G401 (cell line): ENCODE measurements around the gene CHAF1A. TPM values are rescaled to one million over a fixed set of nuclear protein-coding genes. Genes with fewer than 3 reads are reported as not detected.

Experiments used
- DNase-seq: peaks from one replicate; pipeline ENCODE4 v3.0.0-alpha.2; 2015; ENCODE audit warnings: low spot score
- in situ Hi-C: cut with HindIII; loops from 2 replicates; pipeline ENCODE4 v1.10.0; 2016; ENCODE audit warnings: low sequenced_read_pairs, mixed read lengths
- total RNA-seq: library from RNA; depleted of rRNA; stranded (reverse); fragments of >200 nt; shearing (Covaris generic); gene quantifications from 2 replicates; pipeline ENCODE4 v1.2.3, GENCODE V29; 2014

CHAF1A gene
- total RNA-seq, 1 experiment from 2014 or later = 46.0 TPM

DNA sequence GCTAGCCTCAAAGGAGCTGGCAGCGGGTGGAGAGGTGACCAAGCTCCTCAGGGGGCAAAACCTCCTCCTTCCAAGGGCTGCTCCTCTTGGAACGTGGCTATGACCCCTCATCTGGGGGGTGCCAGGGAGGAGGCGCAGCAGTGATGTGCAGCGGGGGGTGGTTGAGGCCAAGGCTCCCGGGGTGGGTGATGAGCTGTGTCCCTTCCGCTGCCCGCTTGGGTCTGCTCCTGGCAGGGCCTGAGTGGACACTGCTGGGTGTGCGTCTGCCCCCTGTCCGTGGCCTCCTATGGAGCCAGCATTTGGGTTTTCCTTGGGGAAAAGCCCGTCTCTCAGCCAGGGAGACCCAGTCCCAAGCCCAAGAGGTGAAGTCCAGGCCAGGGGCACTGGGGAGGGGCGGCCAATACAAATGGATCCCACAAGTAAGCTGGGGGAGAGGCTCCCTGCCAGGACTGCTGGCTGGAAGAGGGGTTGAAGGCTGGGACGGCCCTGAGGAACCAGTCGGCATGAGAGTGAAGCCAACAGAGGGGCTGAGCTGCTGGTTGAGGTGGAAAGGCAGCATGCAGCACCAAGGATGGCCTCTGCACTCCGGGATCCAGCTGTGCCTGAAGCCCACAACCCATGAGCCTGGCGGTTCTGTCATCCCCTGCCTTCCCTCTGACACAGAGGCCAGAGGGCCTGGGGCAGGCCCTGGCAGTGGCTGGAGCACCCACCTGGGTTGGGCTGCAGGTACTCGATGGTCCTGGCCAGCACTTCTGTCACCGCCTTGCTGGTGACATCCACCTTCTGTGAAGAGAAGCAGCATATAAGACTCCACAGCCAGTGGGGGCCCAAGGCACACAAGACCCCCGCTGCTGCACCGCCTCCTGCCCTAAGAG, 36.4 kb upstream of the CHAF1A start:
- in situ Hi-C loops = no loop called here
- peak; percentile 0 for DNase-seq

DNA sequence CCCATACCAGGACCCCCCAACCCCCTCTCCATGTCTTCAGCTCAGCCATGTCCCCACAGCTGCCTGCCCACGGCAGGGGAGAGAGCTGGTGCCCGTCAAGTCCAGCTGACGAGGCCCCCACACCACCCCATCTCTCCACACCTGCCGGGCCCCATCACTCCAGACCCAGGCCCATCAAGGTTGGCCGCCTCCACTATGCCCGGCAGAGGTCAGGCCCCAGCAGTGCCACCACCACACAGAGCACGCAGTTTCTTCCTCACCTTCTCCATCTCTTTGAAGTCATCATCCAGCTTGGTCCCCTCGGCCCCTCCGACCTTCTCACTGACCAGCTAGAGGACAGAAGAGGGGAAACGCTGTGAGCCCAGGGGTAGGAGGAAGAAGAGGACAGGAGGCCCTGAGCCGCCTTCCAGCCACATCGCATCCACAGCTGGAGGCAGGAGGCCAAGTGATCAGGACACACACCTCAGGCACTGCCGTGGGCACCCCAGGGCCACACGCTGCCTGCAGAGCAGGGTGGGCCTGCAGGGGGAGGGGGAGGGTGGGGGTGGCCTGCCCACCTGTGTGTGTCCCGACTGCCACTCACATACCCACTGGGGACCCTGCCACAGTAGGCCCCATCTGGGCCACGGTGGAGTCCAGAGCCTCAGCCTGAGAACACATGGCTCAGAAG, 35.6 kb upstream of the CHAF1A start:
- no peak for DNase-seq
- in situ Hi-C loops = no loop called here

DNA sequence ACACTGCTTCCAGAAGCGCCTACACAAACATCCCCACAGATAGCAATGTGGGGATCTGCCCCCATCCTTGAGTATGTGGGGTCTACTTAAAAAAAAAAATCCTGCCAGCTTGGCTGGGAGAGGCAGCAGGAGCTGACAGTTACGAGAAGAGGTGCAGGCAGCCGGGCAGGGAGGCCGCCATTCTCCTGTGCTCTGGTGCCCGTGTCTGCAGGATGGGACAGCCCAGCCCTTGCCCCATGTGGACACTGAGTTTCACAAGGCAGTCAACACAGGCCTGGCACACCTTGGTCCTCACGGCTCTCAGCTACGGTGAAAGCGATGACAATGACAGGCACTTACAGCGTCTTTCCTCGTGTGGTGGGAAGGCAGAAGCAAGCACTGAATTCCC, 35.1 kb upstream of the CHAF1A start:
- DNase-seq = no peak
- in situ Hi-C loops = no loop called here

DNA sequence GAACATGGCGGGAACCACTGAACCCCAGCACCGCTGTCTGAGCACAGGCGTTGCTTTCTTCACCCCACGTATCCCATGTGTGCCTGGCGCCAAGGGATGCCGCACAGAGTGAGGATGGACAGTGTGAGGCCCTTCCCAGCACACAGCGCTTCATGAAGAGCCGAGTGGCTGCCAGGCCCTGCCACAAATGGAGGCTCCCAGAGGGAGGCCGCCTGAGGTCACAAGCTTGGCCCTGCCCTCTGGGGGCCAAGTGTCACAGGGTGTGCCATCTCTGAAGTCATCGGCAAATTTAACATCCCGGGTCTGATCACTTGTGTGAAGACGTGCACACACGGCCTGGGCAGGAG, 34.7 kb upstream of the CHAF1A start:
- in situ Hi-C loops = no loop called here
- peak; percentile 5 for DNase-seq

DNA sequence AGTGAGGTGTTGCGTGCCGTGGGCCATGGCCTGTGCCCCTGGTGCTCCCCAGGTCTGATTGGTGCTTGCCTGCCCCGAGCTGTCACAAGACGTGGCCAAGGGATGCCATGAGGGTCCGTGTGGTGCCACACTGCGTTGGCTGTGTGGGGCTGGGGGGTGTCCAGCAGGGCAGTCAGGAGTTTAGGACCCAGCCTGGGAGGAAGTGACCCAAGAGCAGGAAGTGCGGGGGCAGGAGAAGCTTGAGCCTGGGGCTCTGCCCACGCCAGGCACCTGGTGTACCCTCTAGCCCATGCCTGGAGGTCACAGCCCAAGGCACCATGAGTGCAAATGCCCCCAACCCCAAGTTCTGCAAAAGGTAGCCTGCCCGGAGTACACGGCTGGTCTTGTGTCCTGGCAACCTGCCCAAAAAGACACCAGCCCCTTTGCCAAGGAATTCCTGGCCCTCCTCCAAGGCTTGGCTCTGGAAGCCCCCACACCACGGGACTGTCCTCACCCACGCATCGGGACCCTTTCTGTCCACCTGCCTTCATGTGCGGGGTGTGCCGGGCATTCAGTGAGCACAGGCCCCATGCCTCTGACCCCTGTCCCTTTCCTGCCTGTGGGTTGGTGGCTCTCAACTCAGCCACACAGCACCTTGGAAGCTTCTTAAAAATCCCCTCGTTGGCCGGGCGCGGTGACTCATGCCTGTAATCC, 34.2 kb upstream of the CHAF1A start:
- in situ Hi-C loops = no loop called here
- no peak for DNase-seq

DNA sequence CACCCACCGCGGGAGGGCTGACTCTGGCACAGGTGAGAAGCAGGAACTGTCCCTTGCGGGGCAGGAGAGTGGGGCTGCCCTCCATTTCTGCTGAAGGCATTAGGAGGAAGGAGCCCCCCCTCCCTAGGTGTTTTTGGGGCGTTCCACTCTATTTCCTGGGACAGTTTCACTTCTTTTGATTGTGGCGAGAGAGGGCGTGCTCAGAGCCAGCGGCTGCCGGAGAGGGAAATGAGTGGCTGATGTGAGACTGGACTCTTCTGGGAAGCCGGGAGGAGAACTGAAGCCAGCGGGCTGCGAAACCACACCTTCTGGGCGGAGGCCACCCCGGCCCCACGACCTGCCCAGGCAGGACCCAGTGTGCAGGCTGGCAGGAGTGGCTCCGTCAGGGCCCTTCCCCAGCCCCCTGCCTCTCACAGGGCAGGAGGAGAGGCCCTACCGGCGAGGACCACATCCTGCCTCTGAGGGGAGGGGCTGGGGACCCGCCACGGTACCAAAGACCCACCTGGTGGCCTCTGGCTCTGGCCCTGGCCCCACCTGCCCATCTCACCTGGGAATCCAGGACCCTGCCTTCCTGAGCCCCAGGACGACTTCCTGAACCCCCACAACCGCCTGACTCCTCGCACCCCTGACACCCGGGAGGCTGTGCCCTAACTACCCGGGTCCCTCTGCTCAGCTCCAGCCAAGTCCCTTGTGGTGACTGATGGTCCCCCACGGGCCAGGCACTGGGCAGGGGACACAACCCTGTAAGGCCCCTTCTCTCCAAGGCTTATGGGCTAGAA, 33.1 kb upstream of the CHAF1A start:
- in situ Hi-C loops = no loop called here
- DNase-seq = peak; percentile 10

DNA sequence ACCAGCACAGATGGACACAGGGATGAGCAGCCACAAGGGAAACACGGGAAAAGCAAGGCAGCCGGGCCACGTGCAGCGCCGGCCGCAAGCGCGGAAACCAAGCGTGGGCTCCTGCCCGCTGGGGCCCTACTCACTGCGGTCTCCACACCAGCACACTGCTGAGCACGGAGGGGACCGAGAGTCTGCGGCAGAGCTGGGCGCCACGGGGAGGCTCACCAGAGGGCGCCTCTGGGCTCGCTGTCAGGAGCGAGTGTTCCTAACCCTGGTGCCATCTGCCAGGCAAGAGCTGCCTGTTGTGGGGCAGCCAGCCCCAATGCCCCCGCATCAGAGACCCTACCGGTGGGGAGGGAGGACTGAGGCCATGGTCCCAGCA, 32.6 kb upstream of the CHAF1A start:
- peak; percentile 64 for DNase-seq
- in situ Hi-C loops = no loop called here

DNA sequence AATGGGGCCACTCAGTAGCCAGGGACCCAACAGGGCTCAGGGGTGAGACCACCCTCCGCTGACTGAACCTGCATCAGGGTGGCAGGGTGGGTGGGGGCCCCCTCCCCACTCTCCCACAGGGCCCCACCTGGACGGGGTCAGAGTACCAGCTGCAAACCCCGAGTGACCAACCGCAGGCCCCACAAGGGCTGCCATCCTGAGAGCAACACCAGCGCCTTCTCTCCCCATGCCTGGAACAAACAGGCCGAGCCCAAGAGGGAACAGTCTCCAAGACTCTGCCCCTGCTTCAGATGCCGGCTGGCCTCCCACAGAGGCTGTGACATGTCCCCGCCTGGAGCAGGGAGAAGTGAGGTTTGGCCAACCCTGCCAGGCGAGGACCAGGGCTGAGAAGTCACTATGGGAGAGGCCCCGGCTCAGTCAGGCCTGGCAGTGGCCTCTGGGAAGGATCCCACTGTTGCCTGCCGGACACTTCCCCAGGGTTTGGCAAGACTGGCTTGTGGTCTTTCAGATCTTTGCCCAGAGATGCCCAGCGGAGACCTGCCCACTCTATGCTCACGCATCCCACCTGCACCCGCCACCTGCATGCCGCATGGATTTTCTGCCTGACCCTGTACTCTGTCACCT, 31.9 kb upstream of the CHAF1A start:
- in situ Hi-C loops = no loop called here
- no peak for DNase-seq

DNA sequence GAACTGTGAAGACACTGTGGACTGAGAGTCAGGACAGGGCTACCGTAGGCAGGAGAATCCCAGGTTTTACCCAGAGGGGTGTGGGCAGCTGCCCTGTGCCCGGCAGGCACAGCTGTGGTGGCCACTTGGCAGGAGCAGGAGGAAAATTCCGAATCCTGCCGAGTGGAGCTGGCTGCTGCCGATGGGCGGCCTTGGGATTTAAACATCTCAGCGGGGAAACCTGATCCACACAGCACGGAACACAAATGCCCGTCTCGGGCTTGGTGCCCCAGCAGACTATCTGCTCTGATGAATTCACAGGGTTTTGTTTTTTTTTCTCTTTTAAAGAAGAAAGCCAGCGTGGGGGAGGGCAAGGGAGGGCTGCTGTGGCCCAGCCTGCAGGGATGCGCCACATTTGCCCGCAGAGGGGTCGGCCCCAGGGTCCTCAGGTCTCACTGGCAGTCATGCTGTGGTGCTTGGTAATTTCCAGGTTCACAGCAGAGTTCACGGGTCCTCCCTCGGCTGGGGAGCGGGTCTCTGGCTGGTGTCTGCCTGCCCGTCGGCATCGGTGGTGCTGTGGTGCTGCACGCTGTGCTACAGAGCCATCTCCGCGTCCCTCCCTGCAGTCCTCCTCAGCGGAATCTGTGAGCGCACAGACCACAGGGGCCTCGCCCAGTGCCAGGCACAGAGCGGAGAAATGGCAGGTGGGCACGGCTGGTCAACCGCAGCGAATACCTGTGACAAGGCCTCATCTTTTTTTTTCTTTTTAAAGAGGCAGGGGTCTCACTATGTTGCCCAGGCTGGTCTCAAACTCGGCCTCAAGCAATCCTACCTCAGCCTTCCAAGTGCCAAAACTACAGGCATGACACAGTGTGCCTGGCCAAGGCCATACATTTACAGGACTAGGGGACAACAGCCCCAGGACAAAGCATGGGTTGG, 30.9 kb upstream of the CHAF1A start:
- in situ Hi-C loops = no loop called here
- peak; percentile 56 for DNase-seq

DNA sequence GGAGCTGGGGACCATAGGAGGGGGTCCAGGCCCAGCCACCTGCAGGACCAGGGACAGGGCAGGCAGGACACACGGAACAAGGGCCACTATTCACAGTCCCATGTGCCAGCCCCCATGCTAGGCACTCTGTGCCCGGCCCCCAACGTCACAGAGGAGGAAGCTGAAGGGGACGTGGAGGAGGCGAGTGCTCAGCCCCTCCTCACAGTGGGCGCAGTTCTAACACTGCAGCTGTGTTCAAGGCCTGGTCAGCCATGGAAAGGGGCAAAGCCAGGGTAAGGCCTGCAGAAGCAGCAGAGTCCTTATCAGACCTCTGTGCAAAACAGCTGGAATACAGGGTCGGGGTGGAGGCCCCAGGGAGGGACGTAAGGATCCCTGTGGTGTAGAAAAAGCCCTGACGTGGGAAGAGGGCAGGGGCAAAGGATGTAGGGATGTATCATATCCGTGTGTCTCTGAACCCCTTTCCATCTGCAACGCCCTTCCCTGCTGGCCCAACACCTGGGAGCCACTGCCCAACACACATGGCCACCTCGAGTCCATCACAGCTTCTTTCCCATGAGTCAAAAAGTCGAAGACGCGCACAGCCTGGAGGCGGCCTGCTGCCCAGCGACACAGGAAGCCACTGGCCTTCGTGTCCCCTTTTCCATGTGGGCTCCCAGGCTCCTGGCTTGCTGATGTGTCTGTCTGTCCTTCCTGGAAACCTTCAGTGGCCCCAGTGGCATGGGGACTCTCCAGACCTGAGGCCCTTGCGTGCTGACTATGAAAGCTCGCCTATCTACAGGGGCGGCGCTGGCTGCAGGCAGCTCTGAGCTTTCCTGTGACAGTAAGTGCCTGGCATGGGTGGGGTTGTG, 30.1 kb upstream of the CHAF1A start:
- DNase-seq = no peak
- in situ Hi-C loops = no loop called here

DNA sequence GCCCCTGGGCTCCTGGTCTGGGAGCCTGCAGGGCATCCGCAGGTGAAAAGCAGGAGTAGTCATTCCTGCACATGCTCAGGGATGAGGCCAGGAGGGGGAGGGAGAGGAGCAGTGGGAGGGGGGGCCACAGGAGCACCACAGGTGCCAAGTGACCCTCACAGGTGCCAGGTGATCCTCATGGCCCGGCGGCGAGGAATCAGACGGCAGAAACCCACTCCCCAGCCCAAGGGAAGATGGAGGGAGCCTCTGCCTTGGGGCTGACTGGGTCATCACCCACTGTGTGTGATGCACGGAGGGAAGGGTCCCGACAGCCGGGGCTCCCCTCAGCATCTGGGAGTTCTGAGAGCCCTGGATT, 29.4 kb upstream of the CHAF1A start:
- in situ Hi-C loops = no loop called here
- DNase-seq = no peak

DNA sequence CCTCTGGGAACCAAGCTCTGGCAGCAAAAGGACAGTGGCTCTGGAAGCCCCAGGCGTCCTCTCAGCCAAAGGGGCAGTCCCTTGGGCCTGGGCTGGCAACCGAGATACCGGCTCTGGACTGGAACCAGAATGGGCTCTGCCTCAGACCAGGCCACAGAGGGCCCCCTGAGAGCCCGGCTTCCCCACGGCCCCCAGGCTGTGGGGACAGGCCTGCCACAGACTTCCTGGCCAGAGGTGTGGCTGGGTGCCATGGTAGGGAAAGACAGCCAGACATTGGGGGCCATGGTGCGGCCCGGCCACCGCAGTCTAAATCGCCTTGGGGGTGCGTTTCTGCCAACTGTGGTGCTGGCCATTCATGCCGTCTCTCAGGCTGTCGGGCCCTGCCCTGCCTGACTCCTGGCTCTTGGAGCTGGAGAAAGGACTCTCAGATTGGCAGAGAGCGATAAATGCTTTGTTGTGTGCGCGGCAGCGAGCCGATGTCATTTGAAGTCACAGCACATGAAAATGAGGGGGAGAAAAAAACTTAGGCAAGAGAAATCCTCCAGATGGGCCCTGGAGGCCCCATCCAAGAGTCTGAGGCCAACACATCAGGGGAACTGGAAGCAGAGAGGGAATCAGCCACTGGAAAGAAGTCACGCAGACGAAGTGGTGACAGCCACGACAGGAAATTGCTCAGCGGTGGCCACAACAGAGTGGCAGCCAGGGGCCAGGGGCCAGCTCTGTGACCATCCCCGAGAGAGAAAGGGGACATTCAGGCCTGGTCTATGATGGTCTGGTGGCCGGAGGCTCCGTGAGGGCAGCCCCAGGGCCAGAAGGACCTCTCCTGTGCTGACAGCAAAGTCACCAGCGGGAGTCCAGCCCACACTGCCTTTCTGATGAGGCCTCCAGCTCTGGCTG, 28.6 kb upstream of the CHAF1A start:
- in situ Hi-C loops = no loop called here
- peak; percentile 74 for DNase-seq

DNA sequence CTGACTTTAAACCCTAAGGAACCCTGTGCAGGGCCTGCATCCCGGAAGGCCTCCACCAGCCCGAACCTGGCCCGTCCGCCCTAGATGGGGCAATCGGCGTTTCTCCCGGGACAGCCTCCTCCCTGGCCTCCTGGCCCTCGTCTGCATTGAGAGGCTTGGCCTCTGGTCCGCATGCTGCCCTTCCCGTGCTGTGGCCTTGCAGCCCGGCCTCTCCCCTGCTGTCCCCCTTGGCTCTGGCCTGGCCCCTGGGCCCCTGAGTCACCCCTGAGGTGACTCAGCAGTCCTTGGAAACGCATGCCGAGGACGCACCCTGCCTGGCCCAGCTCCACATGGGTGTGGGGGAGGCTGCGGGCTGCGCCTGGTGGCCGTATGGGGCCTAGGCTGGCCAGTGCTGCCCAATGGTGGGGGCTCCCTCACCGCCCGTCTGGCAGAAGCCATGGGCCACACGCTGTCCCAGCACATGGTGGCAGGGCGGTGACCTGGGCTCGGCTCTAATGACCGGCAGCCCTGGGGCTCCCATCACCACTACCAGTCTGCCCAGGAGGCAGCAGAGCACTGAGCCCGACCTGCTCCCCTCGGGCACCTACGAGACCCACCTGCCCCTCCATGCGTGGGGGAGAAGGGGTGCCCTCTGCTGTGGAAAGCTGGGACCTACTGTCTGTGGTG, 27.8 kb upstream of the CHAF1A start:
- in situ Hi-C loops = no loop called here
- DNase-seq = no peak

DNA sequence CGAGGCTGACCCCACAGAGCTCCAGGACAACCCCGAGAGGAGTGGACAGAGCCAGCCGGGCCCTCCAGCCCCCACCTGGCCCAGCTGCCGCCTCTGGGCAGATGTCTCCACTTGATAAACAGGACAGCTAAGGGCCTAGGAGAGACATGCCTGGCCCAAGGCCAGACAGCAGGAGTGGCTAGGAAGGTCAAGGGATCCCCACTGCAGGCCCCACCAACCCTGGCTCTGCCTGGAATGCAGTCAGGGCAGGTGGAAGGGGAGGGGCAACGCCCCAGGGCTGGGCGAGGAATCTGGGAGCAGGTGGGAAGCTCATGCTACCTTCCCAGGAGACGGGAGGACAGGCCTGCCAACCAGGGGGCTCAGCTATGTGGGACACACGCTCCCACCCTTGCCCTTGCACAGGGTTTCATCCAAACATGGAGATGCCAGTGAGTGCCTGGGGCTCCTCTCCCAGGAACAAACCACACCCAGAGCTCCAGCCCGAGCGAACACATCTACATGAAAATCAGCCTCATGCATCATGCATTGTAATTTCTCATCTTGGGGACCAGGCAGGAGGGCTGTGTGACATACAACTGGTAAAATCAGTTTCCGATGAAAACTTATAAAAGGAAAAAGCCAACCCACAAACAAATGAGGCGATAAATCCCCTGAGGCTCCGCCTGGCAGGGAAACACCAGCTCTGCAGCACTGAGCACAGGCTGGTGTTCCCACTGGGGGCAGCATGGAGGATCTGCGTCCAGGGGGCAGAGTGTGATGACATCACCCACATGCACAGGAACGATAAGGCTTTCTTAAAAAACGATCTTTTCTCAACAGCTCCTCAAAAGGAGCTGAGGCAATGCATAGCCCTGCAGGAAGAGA, 27.0 kb upstream of the CHAF1A start:
- DNase-seq = no peak
- in situ Hi-C loops = no loop called here

DNA sequence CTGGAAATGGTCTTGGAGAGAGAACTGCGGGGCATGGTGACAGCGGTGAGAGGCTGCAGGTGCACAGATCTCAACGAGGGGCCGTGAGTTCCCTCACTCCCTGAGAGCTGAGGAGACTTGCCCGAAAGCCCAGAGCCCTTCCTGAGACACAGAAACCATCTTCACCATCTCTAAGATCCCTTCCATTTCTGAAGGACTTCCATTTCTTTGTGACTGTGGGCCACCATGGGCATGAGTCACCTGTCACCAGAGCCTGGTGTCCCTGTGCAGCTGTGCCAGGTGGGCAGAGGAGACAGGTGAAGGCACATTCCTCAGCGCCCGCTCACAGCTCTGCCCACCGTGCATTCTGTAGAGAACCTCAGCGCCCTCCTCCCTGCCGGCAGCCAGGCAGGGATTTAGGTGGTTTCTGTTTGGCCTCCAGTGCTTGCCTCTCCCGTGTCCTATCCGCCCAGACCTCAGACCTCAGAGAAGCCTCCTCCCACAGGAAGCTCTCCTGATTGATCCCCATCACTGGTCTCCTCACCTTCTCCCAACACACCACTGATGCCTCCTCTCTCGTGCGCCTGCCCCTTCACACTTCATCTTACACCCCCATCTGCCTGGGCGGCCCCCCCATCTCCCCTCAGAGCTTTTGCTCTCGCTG, 26.3 kb upstream of the CHAF1A start:
- in situ Hi-C loops = no loop called here
- no peak for DNase-seq
